Vagina (tissue), 2 donors: ENCODE data around the gene STARD13. TPM values are rescaled to one million over a fixed set of nuclear protein-coding genes. Genes with fewer than 3 reads are reported as not detected.
A peak's percentile ranks its signal among the peaks of the same experiment; 100 is the strongest.

Experiments used
- DNase-seq, 2 donors: peaks; one replicate each; pipeline ENCODE4 v3.0.0-alpha.2; 2017; ENCODE audit errors: extremely low spot score in 2 of 2
- H3K27ac ChIP-seq: fragments of 200-600 bp; sonication (generic); one replicate; pipeline ENCODE4 v1.5.1; 2019
- H3K27me3 ChIP-seq: fragments of 200-600 bp; sonication (generic); one replicate; pipeline ENCODE4 v1.5.1; 2019
- H3K36me3 ChIP-seq, 2 donors: fragments of 200-600 bp; sonication (generic); one replicate each; pipeline ENCODE4 v1.5.1; 2017 to 2019
- H3K4me1 ChIP-seq: fragments of 200-600 bp; sonication (generic); one replicate; pipeline ENCODE4 v1.5.1; 2019
- H3K4me3 ChIP-seq, 2 donors: fragments of 200-600 bp; sonication (generic); 1 replicate in 1 of 2; 2 replicates in 1 of 2; pipeline ENCODE4 v1.5.1; 2016 to 2019
- H3K9me3 ChIP-seq: fragments of 200-600 bp; sonication (generic); one replicate; pipeline ENCODE4 v1.5.1; 2019
- CTCF ChIP-seq, 3 experiments: fragments of 450-650 bp in 2 of 3; fragments of 200-600 bp in 1 of 3; sonication (generic) in 1 of 3; IDR thresholded peaks; one replicate each; pipeline ENCODE4 v1.5.1; 2017 to 2019; ENCODE audit warnings: antibody characterized with exemption in 3 of 3, mild to moderate bottlenecking in 2 of 3, moderate library complexity in 2 of 3
- POLR2A ChIP-seq, 2 donors: fragments of 450-650 bp; IDR thresholded peaks; one replicate each; pipeline ENCODE4 v1.6.1; 2017; ENCODE audit warnings: antibody characterized with exemption in 2 of 2, mild to moderate bottlenecking in 2 of 2, moderate library complexity in 2 of 2
- POLR2AphosphoS5 ChIP-seq, 2 donors: sonication (generic); formaldehyde crosslinking; IDR thresholded peaks; one replicate each; pipeline ENCODE4 v1.9.0; 2017; ENCODE audit warnings: antibody characterized with exemption in 2 of 2, mild to moderate bottlenecking in 2 of 2, low read depth in 1 of 2; ENCODE audit not compliant: insufficient read depth in 1 of 2
- intact Hi-C: fragments of 100-400 bp; cut with DNase I; formaldehyde crosslinking; loops from one replicate; pipeline ENCODE4 v1.15.1; 2023
- total RNA-seq: library from RNA; depleted of rRNA; stranded (reverse); fragments of >200 nt; gene quantifications from one replicate; pipeline ENCODE4 v1.2.3, GENCODE V29; 2016

Gene STARD13
- total RNA-seq, 1 donor from 2014 or later: 33.1 TPM

- no peak overlapping the region for H3K27ac ChIP-seq
- intact Hi-C loops: no loop called here
- H3K4me1 ChIP-seq: peaks cover 10% of the 10 kb centered on the region
- DNase-seq: no peak
- no peaks in the 10 kb centered on the region for H3K9me3 ChIP-seq
- no peak for TF ChIP-seq CTCF (IDR thresholded peaks at IDR 0.05)
- TF ChIP-seq POLR2AphosphoS5 (IDR thresholded peaks at IDR 0.05; ENCODE audit: insufficient read depth in 1 of 2, low read depth in 1 of 2): no peak
- no peak for TF ChIP-seq POLR2A (IDR thresholded peaks at IDR 0.05)
- no peak overlapping the region for H3K4me3 ChIP-seq
- H3K36me3 ChIP-seq: peaks cover 0 to 7% of the 10 kb centered on the region in 2 donors
- H3K27me3 ChIP-seq: no peaks in the 10 kb centered on the region
Observed at GRCh38 chr13:33158816-33159215, 126.7 kb downstream of the STARD13 start.

- no peaks in the 10 kb centered on the region for H3K9me3 ChIP-seq
- H3K27me3 ChIP-seq: no peaks in the 10 kb centered on the region
- DNase-seq: no peak
- no peak overlapping the region for H3K27ac ChIP-seq
- TF ChIP-seq POLR2AphosphoS5 (IDR thresholded peaks at IDR 0.05; ENCODE audit: insufficient read depth in 1 of 2, low read depth in 1 of 2): no peak
- intact Hi-C loops: no loop called here
- peaks cover 15% of the 10 kb centered on the region for H3K4me1 ChIP-seq
- peaks cover 0 to 6% of the 10 kb centered on the region in 2 donors for H3K36me3 ChIP-seq
- H3K4me3 ChIP-seq: no peak overlapping the region
Observed at GRCh38 chr13:33158271-33158670, 127.3 kb downstream of the STARD13 start.

GRCh38 chr13:33154911-33155310 lies 130.6 kb downstream of the STARD13 start:
- H3K27ac ChIP-seq: peak overlapping the region; percentile 27
- intact Hi-C loops: no loop called here

GRCh38 chr13:33153421-33154404 lies 131.8 kb downstream of the STARD13 start:
- Histone ChIP-seq H3K27ac (peak overlapping the region; percentile 49), H3K4me1 (peaks cover 28% of the 10 kb centered on the region), H3K4me3 (no peak overlapping the region), H3K36me3 (no peaks in the 10 kb centered on the region), H3K9me3 (no peaks in the 10 kb centered on the region), H3K27me3 (no peaks in the 10 kb centered on the region)
- TF ChIP-seq POLR2A (IDR thresholded peaks at IDR 0.05): no peak
- TF ChIP-seq CTCF (IDR thresholded peaks at IDR 0.05): no peak
- TF ChIP-seq POLR2AphosphoS5 (IDR thresholded peaks at IDR 0.05; ENCODE audit: insufficient read depth in 1 of 2, low read depth in 1 of 2): peak in 1 of 2 donors; percentile 68
- intact Hi-C loops: no loop called here
- no peak for DNase-seq

More at GRCh38 chr13:33154911-33155310, 130.6 kb downstream of the STARD13 start:
- Histone ChIP-seq H3K9me3 (no peaks in the 10 kb centered on the region), H3K4me1 (peaks cover 28% of the 10 kb centered on the region), H3K36me3 (no peaks in the 10 kb centered on the region), H3K4me3 (no peak overlapping the region), H3K27me3 (no peaks in the 10 kb centered on the region)
- DNase-seq: no peak
- TF ChIP-seq CTCF (IDR thresholded peaks at IDR 0.05) (no peak), POLR2AphosphoS5 (IDR thresholded peaks at IDR 0.05; ENCODE audit: insufficient read depth in 1 of 2, low read depth in 1 of 2) (no peak), POLR2A (IDR thresholded peaks at IDR 0.05) (no peak)

- peaks cover 28% of the 10 kb centered on the region for H3K4me1 ChIP-seq
Observed at GRCh38 chr13:33152389-33152788, 133.2 kb downstream of the STARD13 start.

More at GRCh38 chr13:33152389-33152788, 133.2 kb downstream of the STARD13 start:
- Histone ChIP-seq H3K27me3 (no peaks in the 10 kb centered on the region), H3K4me3 (no peak overlapping the region), H3K27ac (peak overlapping the region; percentile 49), H3K9me3 (no peaks in the 10 kb centered on the region), H3K36me3 (no peaks in the 10 kb centered on the region)
- no peak for TF ChIP-seq CTCF (IDR thresholded peaks at IDR 0.05)
- TF ChIP-seq POLR2A (IDR thresholded peaks at IDR 0.05): no peak
- TF ChIP-seq POLR2AphosphoS5 (IDR thresholded peaks at IDR 0.05; ENCODE audit: insufficient read depth in 1 of 2, low read depth in 1 of 2): no peak
- intact Hi-C loops: no loop called here
- no peak for DNase-seq
